Osteoblast (primary cell): ENCODE results near the gene ADARB2. TPM values are rescaled to one million over a fixed set of nuclear protein-coding genes. Genes with fewer than 3 reads are reported as not detected.

Experiments
- DNase-seq: peaks from one replicate; pipeline ENCODE4 v3.0.0; 2011; ENCODE audit warnings: low spot score, mixed read lengths; ENCODE audit not compliant: insufficient read length; ENCODE audit errors: missing footprints
- H2AFZ ChIP-seq: 2 replicates; pipeline ENCODE4 v1.6.0; 2011; ENCODE audit warnings: mild to moderate bottlenecking, low read length
- H3K27ac ChIP-seq: 2 replicates; pipeline ENCODE4 v1.5.1; 2011; ENCODE audit warnings: mild to moderate bottlenecking, low read depth, low read length, moderate library complexity
- H3K27me3 ChIP-seq: 2 replicates; pipeline ENCODE4 v1.6.0; 2012; ENCODE audit warnings: mild to moderate bottlenecking, control low read depth, inconsistent platforms, low read length, moderate library complexity; ENCODE audit not compliant: insufficient read depth
- H3K36me3 ChIP-seq: 2 replicates; pipeline ENCODE4 v1.5.1; 2011; ENCODE audit warnings: mild to moderate bottlenecking, low read length, control low read depth, moderate library complexity; ENCODE audit not compliant: insufficient read depth
- H3K4me1 ChIP-seq: 2 replicates; pipeline ENCODE4 v1.5.1; 2011; ENCODE audit warnings: mild to moderate bottlenecking, low read length, control low read depth, moderate library complexity; ENCODE audit not compliant: insufficient read depth
- H3K4me2 ChIP-seq: 2 replicates; pipeline ENCODE4 v1.6.0; 2011; ENCODE audit warnings: mild to moderate bottlenecking, low read length; ENCODE audit not compliant: insufficient read depth
- H3K4me3 ChIP-seq: fragments of 200-600 bp; sonication (generic); 3 replicates; pipeline ENCODE4 v1.5.1; 2012; ENCODE audit warnings: mild to moderate bottlenecking, low read length, inconsistent platforms; ENCODE audit not compliant: insufficient read depth
- H3K79me2 ChIP-seq: 2 replicates; pipeline ENCODE4 v1.6.0; 2012; ENCODE audit warnings: mild to moderate bottlenecking, low read length, control low read depth, inconsistent platforms; ENCODE audit not compliant: insufficient read depth
- H3K9me3 ChIP-seq: 2 replicates; pipeline ENCODE4 v1.5.1; 2011; ENCODE audit warnings: low read depth, low read length, control low read depth
- H4K20me1 ChIP-seq: 2 replicates; pipeline ENCODE4 v1.6.0; 2012; ENCODE audit warnings: mild to moderate bottlenecking, low read length, control low read depth; ENCODE audit not compliant: insufficient read depth
- total RNA-seq: library from RNA; depleted of rRNA; stranded (reverse); fragments of >200 nt; gene quantifications from 2 replicates; pipeline ENCODE4 v1.2.3, GENCODE V29; 2012
- TF ChIP-seq, protein P1 (sequence below): IDR thresholded peaks from 2 replicates; pipeline ENCODE4 v1.5.1; 2011; ENCODE audit warnings: mild to moderate bottlenecking, low read depth, low read length, moderate library complexity; ENCODE audit errors: extremely low read depth

The ADARB2 gene
- total RNA-seq, 1 donor = not detected

DNA sequence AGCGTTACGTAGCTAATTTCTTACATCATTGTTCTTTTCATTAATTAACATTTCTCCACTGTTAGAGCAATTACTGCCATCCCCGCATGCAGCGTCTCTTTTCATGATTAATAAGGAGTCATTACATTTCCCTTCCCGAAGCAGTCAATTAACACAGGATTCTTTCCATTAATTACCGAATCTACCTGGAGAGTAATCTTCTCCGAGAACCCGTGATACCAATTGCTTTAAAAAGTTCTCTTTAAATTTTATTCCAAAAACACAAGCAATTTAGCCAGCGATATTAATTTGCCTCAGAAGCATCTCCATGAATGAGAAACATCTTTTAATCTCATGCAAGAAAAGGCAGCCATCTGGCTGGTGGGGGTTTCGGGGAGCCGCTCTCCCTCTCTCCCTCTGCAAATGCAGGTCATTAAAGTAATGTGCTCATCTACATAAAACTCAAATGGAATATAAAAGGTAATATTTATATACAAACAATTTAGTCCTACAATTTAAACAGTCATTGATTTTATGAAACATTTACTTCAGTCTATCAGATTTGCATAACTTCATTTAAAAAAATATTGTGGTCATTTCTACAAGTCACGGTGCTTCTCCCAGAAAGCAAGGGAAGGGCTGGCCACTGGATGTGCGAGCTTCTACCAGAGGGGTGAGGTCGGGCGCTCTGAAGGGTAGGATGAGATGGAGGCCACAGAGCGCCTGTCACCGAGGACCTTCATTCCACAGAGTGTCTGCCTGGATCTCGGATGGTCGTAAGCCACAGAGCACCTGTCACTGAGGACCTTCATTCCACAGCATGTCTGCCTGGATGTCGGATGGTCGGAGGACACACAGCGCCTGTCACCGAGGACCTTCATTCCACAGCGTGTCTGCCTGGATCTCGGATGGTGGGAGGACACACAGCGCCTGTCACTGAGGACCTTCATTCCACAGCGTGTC lies 536.2 kb downstream of the ADARB2 start:
- H2AFZ ChIP-seq = no peak overlapping the region
- no peaks in the 10 kb centered on the region for H3K9me3 ChIP-seq
- H3K4me1 ChIP-seq = no peaks in the 10 kb centered on the region
- no peaks in the 10 kb centered on the region for H3K79me2 ChIP-seq
- H3K4me2 ChIP-seq = no peak overlapping the region
- no peak overlapping the region for H3K27ac ChIP-seq
- peak; percentile 56 for DNase-seq
- H4K20me1 ChIP-seq = no peaks in the 10 kb centered on the region
- no peak overlapping the region for H3K4me3 ChIP-seq
- no peaks in the 10 kb centered on the region for H3K27me3 ChIP-seq
- no peaks in the 10 kb centered on the region for H3K36me3 ChIP-seq
- TF ChIP-seq, protein P1, sequence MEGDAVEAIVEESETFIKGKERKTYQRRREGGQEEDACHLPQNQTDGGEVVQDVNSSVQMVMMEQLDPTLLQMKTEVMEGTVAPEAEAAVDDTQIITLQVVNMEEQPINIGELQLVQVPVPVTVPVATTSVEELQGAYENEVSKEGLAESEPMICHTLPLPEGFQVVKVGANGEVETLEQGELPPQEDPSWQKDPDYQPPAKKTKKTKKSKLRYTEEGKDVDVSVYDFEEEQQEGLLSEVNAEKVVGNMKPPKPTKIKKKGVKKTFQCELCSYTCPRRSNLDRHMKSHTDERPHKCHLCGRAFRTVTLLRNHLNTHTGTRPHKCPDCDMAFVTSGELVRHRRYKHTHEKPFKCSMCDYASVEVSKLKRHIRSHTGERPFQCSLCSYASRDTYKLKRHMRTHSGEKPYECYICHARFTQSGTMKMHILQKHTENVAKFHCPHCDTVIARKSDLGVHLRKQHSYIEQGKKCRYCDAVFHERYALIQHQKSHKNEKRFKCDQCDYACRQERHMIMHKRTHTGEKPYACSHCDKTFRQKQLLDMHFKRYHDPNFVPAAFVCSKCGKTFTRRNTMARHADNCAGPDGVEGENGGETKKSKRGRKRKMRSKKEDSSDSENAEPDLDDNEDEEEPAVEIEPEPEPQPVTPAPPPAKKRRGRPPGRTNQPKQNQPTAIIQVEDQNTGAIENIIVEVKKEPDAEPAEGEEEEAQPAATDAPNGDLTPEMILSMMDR = no peak

DNA sequence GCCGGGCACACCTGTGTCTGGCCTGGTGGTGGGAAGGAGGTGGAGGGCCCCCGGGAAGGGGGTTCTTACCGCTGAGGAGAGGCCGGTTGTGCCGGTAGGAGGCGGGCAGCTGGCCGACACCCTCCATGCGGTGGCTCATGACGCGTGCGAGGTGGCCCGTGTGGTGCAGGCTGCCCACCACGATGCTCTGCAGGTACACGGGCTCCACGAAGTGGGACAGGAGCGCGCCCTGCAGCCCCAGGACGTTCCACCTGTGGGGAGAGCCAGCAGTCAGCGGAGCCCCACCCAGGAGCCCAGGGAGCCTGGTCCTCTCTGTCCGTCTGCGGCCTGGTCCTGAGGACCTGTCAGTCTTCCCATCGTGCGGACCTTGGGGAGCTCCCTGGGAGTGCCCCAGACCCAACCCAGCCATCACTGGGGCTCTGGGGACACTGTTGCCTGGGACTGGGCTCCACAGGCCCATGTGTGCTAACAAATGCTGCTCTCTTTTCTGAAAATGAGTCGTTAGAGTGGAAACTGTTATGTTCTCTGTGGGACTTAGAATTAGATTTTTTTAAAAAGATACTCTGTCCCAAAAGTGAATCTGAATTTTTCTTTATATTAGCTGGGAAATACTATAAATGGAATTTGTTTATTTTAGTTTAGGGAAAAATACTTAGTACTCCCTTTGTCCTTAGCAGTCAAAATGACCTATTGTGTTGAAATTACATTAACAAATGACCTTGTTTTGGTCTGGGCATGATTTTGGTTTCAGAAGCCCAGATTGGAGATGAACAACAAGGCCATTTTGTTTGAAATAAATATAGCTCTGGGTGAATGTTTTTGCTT lies 537.2 kb downstream of the ADARB2 start:
- no peak overlapping the region for H2AFZ ChIP-seq
- peak; percentile 78 for DNase-seq
- no peaks in the 10 kb centered on the region for H3K36me3 ChIP-seq
- TF ChIP-seq, protein P1 = no peak
- H3K27me3 ChIP-seq = no peaks in the 10 kb centered on the region
- H3K9me3 ChIP-seq = no peaks in the 10 kb centered on the region
- H3K4me2 ChIP-seq = no peak overlapping the region
- no peaks in the 10 kb centered on the region for H3K79me2 ChIP-seq
- no peak overlapping the region for H3K27ac ChIP-seq
- H3K4me3 ChIP-seq = no peak overlapping the region
- H4K20me1 ChIP-seq = no peaks in the 10 kb centered on the region
- no peaks in the 10 kb centered on the region for H3K4me1 ChIP-seq

DNA sequence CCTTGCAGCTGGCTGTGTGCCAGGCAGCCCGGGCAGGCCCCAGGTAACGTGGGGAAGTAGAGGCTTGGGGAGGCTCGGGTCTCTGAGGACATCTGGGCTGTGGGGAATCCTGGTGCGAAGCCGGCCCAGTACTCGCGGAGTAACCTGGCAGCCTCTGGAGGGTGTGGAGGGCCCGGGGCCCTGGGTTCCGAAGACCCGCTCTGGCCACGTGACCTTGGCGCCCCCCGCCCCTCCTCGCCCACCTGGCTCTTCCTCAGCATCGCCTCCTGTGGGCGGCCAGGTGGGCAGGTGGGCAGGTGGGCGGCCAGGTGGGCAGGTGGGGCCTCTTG lies 538.0 kb downstream of the ADARB2 start:
- Histone ChIP-seq H3K27me3 (no peaks in the 10 kb centered on the region), H3K9me3 (no peaks in the 10 kb centered on the region), H3K4me3 (no peak overlapping the region), H4K20me1 (no peaks in the 10 kb centered on the region), H3K4me1 (no peaks in the 10 kb centered on the region), H2AFZ (no peak overlapping the region), H3K79me2 (no peaks in the 10 kb centered on the region), H3K36me3 (no peaks in the 10 kb centered on the region), H3K4me2 (no peak overlapping the region), H3K27ac (no peak overlapping the region)
- TF ChIP-seq, protein P1 = no peak
- peak; percentile 34 for DNase-seq
